Mesendoderm (in vitro differentiated cells): ENCODE data around the gene RETREG3.

ENCODE experiments used
- DNase-seq: peaks from one replicate; pipeline ENCODE4 v3.0.0; 2013
- H2AK5ac ChIP-seq: 2 replicates; pipeline ENCODE4 v1.6.1; 2013; ENCODE audit warnings: low read length, inconsistent platforms
- H2BK120ac ChIP-seq: 2 replicates; pipeline ENCODE4 v1.6.1; 2013; ENCODE audit warnings: low read depth, mild to moderate bottlenecking, low read length, moderate library complexity, mixed read lengths
- H2BK15ac ChIP-seq: replicated peaks from 2 replicates; pipeline ENCODE4 v1.6.1; 2013; ENCODE audit warnings: low read depth, mild to moderate bottlenecking, moderate library complexity
- H2BK5ac ChIP-seq: 2 replicates; pipeline ENCODE4 v1.6.1; 2013; ENCODE audit warnings: low read length, inconsistent platforms
- H3K18ac ChIP-seq: 2 replicates; pipeline ENCODE4 v1.6.1; 2013; ENCODE audit warnings: mild to moderate bottlenecking, low read length, mixed read lengths
- H3K23ac ChIP-seq: one replicate; pipeline ENCODE4 v1.6.1; 2013; ENCODE audit warnings: low read length
- H3K27ac ChIP-seq: 2 replicates; pipeline ENCODE4 v1.5.1; 2013; ENCODE audit warnings: low read depth, mild to moderate bottlenecking, inconsistent platforms, low read length, moderate library complexity
- H3K27me3 ChIP-seq: 2 replicates; pipeline ENCODE4 v1.6.1; 2013; ENCODE audit warnings: low read length, control low read depth, mild to moderate bottlenecking, inconsistent platforms; ENCODE audit not compliant: insufficient read depth, poor library complexity
- H3K36me3 ChIP-seq: 2 replicates; pipeline ENCODE4 v1.6.1; 2013; ENCODE audit warnings: low read length, inconsistent platforms; ENCODE audit not compliant: control insufficient read depth, insufficient read depth
- H3K4ac ChIP-seq: one replicate; pipeline ENCODE4 v1.6.1; 2013; ENCODE audit warnings: low read depth, mild to moderate bottlenecking, low read length, moderate library complexity
- H3K4me1 ChIP-seq: 2 replicates; pipeline ENCODE4 v1.6.1; 2013; ENCODE audit warnings: low read depth, low read length, inconsistent platforms; ENCODE audit not compliant: control insufficient read depth
- H3K4me2 ChIP-seq: 2 replicates; pipeline ENCODE4 v1.6.1; 2013; ENCODE audit warnings: low read length
- H3K4me3 ChIP-seq: 2 replicates; pipeline ENCODE4 v1.5.1; 2013; ENCODE audit warnings: mild to moderate bottlenecking, low read length
- H3K56ac ChIP-seq: one replicate; pipeline ENCODE4 v1.6.1; 2013; ENCODE audit warnings: low read length
- H3K79me1 ChIP-seq: 2 replicates; pipeline ENCODE4 v1.6.1; 2013; ENCODE audit warnings: low read length, inconsistent platforms
- H3K79me2 ChIP-seq: 2 replicates; pipeline ENCODE4 v1.6.1; 2013; ENCODE audit warnings: mild to moderate bottlenecking, low read length; ENCODE audit not compliant: control insufficient read depth, insufficient read depth
- H3K9ac ChIP-seq: 2 replicates; pipeline ENCODE4 v1.6.1; 2013; ENCODE audit warnings: low read length, inconsistent platforms
- H4K5ac ChIP-seq: one replicate; pipeline ENCODE4 v1.6.1; 2013; ENCODE audit warnings: low read length
- H4K8ac ChIP-seq: one replicate; pipeline ENCODE4 v1.6.1; 2013; ENCODE audit warnings: low read depth, mild to moderate bottlenecking, control low read depth, low read length, moderate library complexity
- WGBS: extraction: QIAGEN DNeasy Blood & Tissue Kit; methylation state at CpG from one replicate; pipeline ENCODE4 v1.1.7; 2013; ENCODE audit warnings: low lambda C conversion rate, missing lambda C conversion rate; ENCODE audit not compliant: insufficient coverage; ENCODE audit errors: extremely low coverage; 5-methylcytosine and 5-hydroxymethylcytosine counted together

RETREG3 gene

GRCh38 chr17:42647778-42648177 lies 38.6 kb upstream of the RETREG3 start:
- Histone ChIP-seq H2AK5ac (no peak overlapping the region), H2BK120ac (no peak overlapping the region), H3K18ac (no peak overlapping the region), H2BK15ac (no peak overlapping the region), H3K27ac (no peak overlapping the region), H3K4me3 (no peak overlapping the region), H4K5ac (no peak overlapping the region), H3K79me1 (no peaks in the 10 kb centered on the region), H4K8ac (no peak overlapping the region), H3K9ac (no peak overlapping the region), H3K56ac (no peak overlapping the region), H2BK5ac (no peak overlapping the region), H3K4me1 (no peaks in the 10 kb centered on the region), H3K79me2 (no peaks in the 10 kb centered on the region), H3K4ac (no peak overlapping the region), H3K23ac (no peak overlapping the region), H3K27me3 (no peaks in the 10 kb centered on the region), H3K36me3 (no peaks in the 10 kb centered on the region), H3K4me2 (no peak overlapping the region)
- DNase-seq = no peak
- no CpG with 5 or more reads among the region's 5 CpGs for WGBS

GRCh38 chr17:42642336-42642735 lies 33.2 kb upstream of the RETREG3 start:
- Histone ChIP-seq H4K8ac (no peak overlapping the region), H4K5ac (no peak overlapping the region), H3K36me3 (no peaks in the 10 kb centered on the region), H3K18ac (no peak overlapping the region), H3K4ac (no peak overlapping the region), H3K27me3 (no peaks in the 10 kb centered on the region), H3K9ac (no peak overlapping the region), H3K79me1 (no peaks in the 10 kb centered on the region), H3K4me2 (no peak overlapping the region), H3K27ac (no peak overlapping the region), H2AK5ac (no peak overlapping the region), H3K4me3 (no peak overlapping the region), H3K4me1 (no peaks in the 10 kb centered on the region), H2BK120ac (no peak overlapping the region), H2BK15ac (no peak overlapping the region), H2BK5ac (no peak overlapping the region), H3K79me2 (no peaks in the 10 kb centered on the region), H3K23ac (no peak overlapping the region), H3K56ac (no peak overlapping the region)
- DNase-seq = no peak
- no CpG with 5 or more reads among the region's 2 CpGs for WGBS

GRCh38 chr17:42640121-42640520 lies 30.9 kb upstream of the RETREG3 start:
- WGBS = no CpG with 5 or more reads among the region's 4 CpGs
- Histone ChIP-seq H3K36me3 (no peaks in the 10 kb centered on the region), H3K4me1 (no peaks in the 10 kb centered on the region), H3K56ac (no peak overlapping the region), H3K9ac (no peak overlapping the region), H2BK120ac (no peak overlapping the region), H3K79me2 (no peaks in the 10 kb centered on the region), H3K27ac (no peak overlapping the region), H2BK15ac (no peak overlapping the region), H3K18ac (no peak overlapping the region), H4K8ac (no peak overlapping the region), H2AK5ac (no peak overlapping the region), H2BK5ac (no peak overlapping the region), H4K5ac (no peak overlapping the region), H3K4me2 (no peak overlapping the region), H3K27me3 (no peaks in the 10 kb centered on the region), H3K4me3 (no peak overlapping the region), H3K79me1 (no peaks in the 10 kb centered on the region), H3K4ac (no peak overlapping the region), H3K23ac (no peak overlapping the region)
- DNase-seq = no peak

GRCh38 chr17:42639525-42640113 lies 30.4 kb upstream of the RETREG3 start:
- Histone ChIP-seq H4K5ac (no peak overlapping the region), H3K4me2 (no peak overlapping the region), H3K56ac (no peak overlapping the region), H2BK5ac (no peak overlapping the region), H3K79me1 (no peaks in the 10 kb centered on the region), H3K4me3 (no peak overlapping the region), H2BK15ac (no peak overlapping the region), H3K27me3 (no peaks in the 10 kb centered on the region), H2BK120ac (no peak overlapping the region), H3K79me2 (no peaks in the 10 kb centered on the region), H3K27ac (no peak overlapping the region), H2AK5ac (no peak overlapping the region), H3K23ac (no peak overlapping the region), H3K4ac (no peak overlapping the region), H3K18ac (no peak overlapping the region), H3K9ac (no peak overlapping the region), H4K8ac (no peak overlapping the region), H3K4me1 (no peaks in the 10 kb centered on the region), H3K36me3 (no peaks in the 10 kb centered on the region)
- no CpG with 5 or more reads among the region's 7 CpGs for WGBS
- DNase-seq = no peak

- no peak for DNase-seq
- Histone ChIP-seq H3K23ac (no peak overlapping the region), H3K9ac (no peak overlapping the region), H3K18ac (no peak overlapping the region), H2BK5ac (no peak overlapping the region), H3K4me3 (no peak overlapping the region), H2BK15ac (no peak overlapping the region), H3K27me3 (no peaks in the 10 kb centered on the region), H3K4me2 (no peak overlapping the region), H3K79me1 (no peaks in the 10 kb centered on the region), H3K79me2 (no peaks in the 10 kb centered on the region), H2AK5ac (no peak overlapping the region), H3K56ac (no peak overlapping the region), H3K4ac (no peak overlapping the region), H3K36me3 (no peaks in the 10 kb centered on the region), H4K8ac (no peak overlapping the region), H2BK120ac (no peak overlapping the region), H3K27ac (no peak overlapping the region), H4K5ac (no peak overlapping the region), H3K4me1 (no peaks in the 10 kb centered on the region)
- no CpG with 5 or more reads among the region's 9 CpGs for WGBS
These were observed 23.8 kb upstream of the RETREG3 start for GRCh38 chr17:42632949-42633444.

GRCh38 chr17:42629411-42630009 lies 20.3 kb upstream of the RETREG3 start:
- Histone ChIP-seq H3K56ac (no peak overlapping the region), H2BK120ac (no peak overlapping the region), H2BK5ac (no peak overlapping the region), H3K4me1 (no peaks in the 10 kb centered on the region), H3K79me2 (no peaks in the 10 kb centered on the region), H2AK5ac (no peak overlapping the region), H3K27me3 (no peaks in the 10 kb centered on the region), H3K23ac (no peak overlapping the region), H2BK15ac (no peak overlapping the region), H3K4ac (no peak overlapping the region), H3K9ac (no peak overlapping the region), H3K36me3 (no peaks in the 10 kb centered on the region), H3K4me2 (no peak overlapping the region), H3K27ac (no peak overlapping the region), H3K4me3 (no peak overlapping the region), H3K18ac (no peak overlapping the region), H3K79me1 (no peaks in the 10 kb centered on the region), H4K8ac (no peak overlapping the region), H4K5ac (no peak overlapping the region)
- no peak for DNase-seq
- no CpG with 5 or more reads among the region's 3 CpGs for WGBS
